Smooth muscle cell of the coronary artery (primary cell): ENCODE results near the gene CRTC1. TPM values are rescaled to one million over a fixed set of nuclear protein-coding genes. Genes with fewer than 3 reads are reported as not detected.

Source experiments
- total RNA-seq: library from RNA; depleted of rRNA; stranded (reverse); fragments of >200 nt; gene quantifications from 2 replicates; pipeline ENCODE4 v1.2.3, GENCODE V29; 2014; ENCODE audit warnings: low replicate concordance

Gene CRTC1
- 1.1 and 1.7 TPM in 2 replicates for total RNA-seq

DNA sequence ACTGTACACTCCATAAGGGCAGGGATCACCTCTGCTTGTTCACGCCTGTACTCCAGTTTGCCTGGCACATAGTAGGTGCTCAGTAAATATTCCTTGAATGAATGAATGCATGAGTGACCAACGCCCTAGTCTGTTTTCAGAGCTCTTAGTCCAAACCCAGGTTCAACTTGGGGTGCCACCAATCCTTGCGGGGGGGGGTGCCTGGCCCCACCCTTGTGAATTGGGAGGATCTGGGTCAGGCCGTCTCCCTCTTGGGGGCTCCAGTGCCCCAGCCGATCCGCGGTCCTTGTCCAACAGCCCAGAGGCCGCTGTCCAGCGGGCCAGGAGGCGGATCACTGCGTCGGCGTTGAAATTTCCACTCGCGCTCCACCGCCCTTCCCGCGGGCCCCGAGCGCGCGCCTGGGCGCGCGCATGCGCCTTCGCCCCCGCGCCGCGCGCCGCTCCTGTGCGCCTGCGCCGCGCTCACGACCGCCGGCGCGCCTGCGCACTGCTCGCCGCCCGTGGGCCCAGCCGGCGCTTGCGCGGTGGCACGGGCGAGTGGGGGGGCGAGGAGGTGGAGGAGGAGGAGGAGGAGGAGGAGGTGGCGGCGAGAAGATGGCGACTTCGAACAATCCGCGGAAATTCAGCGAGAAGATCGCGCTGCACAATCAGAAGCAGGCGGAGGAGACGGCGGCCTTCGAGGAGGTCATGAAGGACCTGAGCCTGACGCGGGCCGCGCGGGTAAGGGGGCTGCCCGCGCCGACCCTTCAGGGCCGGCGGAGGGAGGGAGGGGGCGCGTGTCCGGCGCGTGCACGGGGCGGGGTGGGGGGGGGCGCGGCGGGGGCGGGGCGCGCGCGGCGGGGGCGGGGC is at the start of gene CRTC1:
TSS of gene CRTC1 (plus strand) at position 572 of the 849 bp plus-strand sequence. CDS start at position 595, 23 bp downstream.

GRCh38 chr19:18636969-18637629 is 46.4 kb upstream of the CRTC1 start, which contains the start of gene KLHL26:
Gene KLHL26 (plus strand): TSS chr19:18637028. CDS start chr19:18637055, 27 bp downstream.

GRCh38 chr19:18790566-18791314 is 107.3 kb downstream of the CRTC1 start, which contains the start of gene COMP:
Gene COMP (minus strand): TSS chr19:18791305. CDS start chr19:18791269, 36 bp downstream.

DNA sequence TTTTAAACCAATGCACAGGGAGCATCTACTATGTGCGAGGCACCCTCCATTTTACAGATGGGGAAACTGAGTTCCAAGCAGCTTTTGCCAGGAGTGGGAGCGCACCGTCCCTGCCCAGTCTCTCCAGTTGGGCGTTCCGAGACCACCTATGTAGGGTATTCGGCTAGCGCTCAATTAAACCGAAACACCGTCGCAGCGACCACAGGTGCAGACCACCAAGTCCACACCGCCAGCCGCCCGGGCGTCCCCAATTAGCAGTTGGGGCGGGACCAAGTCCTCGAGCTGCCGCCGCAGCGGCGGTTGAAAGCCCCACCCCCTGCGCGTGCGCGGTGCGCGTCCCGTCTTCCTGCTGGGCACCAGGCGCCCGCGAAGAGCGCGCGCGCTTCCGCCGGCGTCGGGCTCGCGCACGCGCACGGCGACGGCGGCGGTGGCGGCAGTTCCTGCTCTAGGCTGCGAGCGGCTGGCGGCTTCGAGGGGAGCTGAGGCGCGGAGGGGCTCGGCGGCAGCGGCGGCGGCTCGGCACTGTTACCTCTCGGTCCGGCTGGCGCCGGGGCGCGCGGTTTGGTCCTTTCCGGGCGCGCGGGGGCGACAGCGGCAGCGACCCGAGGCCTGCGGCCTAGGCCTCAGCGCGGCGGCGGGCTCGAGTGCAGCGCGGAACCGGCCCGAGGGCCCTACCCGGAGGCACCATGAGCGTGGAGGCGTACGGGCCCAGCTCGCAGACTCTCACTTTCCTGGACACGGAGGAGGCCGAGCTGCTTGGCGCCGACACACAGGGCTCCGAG is 148.2 kb downstream of the CRTC1 start, which contains the start of gene UPF1:
TSS of gene UPF1 (plus strand) at position 436 of the 782 bp plus-strand sequence. CDS start at position 687, 251 bp downstream.

Other genes with a start within 250 kb of the CRTC1 start
- 5.6 and 36.9 TPM in 2 replicates for gene ISYNA1, start 245.5 kb upstream of the CRTC1 start, total RNA-seq
- gene ELL, start 161.6 kb upstream of the CRTC1 start, total RNA-seq, result 11.6 and 18.1 TPM in 2 replicates
- 236 and 376 TPM in 2 replicates for gene FKBP8, start 140.1 kb upstream of the CRTC1 start, total RNA-seq
- 44.7 and 69.2 TPM in 2 replicates for gene KXD1, start 125.8 kb upstream of the CRTC1 start, total RNA-seq
- gene UBA52, start 111.8 kb upstream of the CRTC1 start, total RNA-seq, result 1,109 and 1,287 TPM in 2 replicates
- gene REX1BD, start 94.9 kb upstream of the CRTC1 start, total RNA-seq, result 58.5 and 69.9 TPM in 2 replicates
- gene CRLF1, start 76.9 kb upstream of the CRTC1 start, total RNA-seq, result 13.8 and 14.7 TPM in 2 replicates
- gene TMEM59L, start 70.8 kb upstream of the CRTC1 start, total RNA-seq, result 0.23 and 0.98 TPM in 2 replicates
- gene KLHL26, start 46.7 kb upstream of the CRTC1 start, total RNA-seq, result 10.2 and 19.4 TPM in 2 replicates
- 0.23 and 2.0 TPM in 2 replicates for gene COMP, start 107.6 kb downstream of the CRTC1 start, total RNA-seq
- 59.2 and 62.8 TPM in 2 replicates for gene UPF1, start 148.3 kb downstream of the CRTC1 start, total RNA-seq
- gene CERS1, start 212.5 kb downstream of the CRTC1 start, total RNA-seq, result 4.4 and 5.7 TPM in 2 replicates
- 215 and 269 TPM in 2 replicates for gene COPE, start 235.7 kb downstream of the CRTC1 start, total RNA-seq
- gene DDX49, start 236.0 kb downstream of the CRTC1 start, total RNA-seq, result 66.7 and 75.0 TPM in 2 replicates